NT2/D1 (cell line): ENCODE measurements around the gene ZNF768.

Source experiments
- DNase-seq: peaks from one replicate; pipeline ENCODE4 v3.0.0-alpha.2; 2011; ENCODE audit warnings: low read depth, low spot score
- H3K27me3 ChIP-seq: 2 replicates; pipeline ENCODE4 v1.6.0; 2011; ENCODE audit warnings: mild to moderate bottlenecking; ENCODE audit not compliant: insufficient read length, insufficient read depth
- H3K36me3 ChIP-seq: 2 replicates; pipeline ENCODE4 v1.6.1; 2011; ENCODE audit warnings: mild to moderate bottlenecking, low read length, mixed read lengths; ENCODE audit not compliant: insufficient read depth, insufficient read length
- H3K4me1 ChIP-seq: 2 replicates; pipeline ENCODE4 v1.5.1; 2011; ENCODE audit not compliant: insufficient read depth, insufficient read length
- H3K4me3 ChIP-seq: 2 replicates; pipeline ENCODE4 v1.5.1; 2011; ENCODE audit warnings: low read depth; ENCODE audit not compliant: insufficient read length
- H3K9ac ChIP-seq: 2 replicates; pipeline ENCODE4 v1.6.0; 2011; ENCODE audit warnings: low read depth; ENCODE audit not compliant: insufficient read length
- H3K9me3 ChIP-seq: 2 replicates; pipeline ENCODE4 v1.5.1; 2011; ENCODE audit warnings: mild to moderate bottlenecking, low read length; ENCODE audit not compliant: insufficient read depth
- SUZ12 ChIP-seq: IDR thresholded peaks from 2 replicates; pipeline ENCODE4 v1.6.1; 2011; ENCODE audit not compliant: insufficient read length, insufficient read depth; ENCODE audit errors: extremely low read depth
- YY1 ChIP-seq: IDR thresholded peaks from 2 replicates; pipeline ENCODE4 v1.6.1; 2011; ENCODE audit not compliant: insufficient read length, insufficient read depth
- ZNF274 ChIP-seq: IDR thresholded peaks from 2 replicates; pipeline ENCODE4 v1.6.1; 2011; ENCODE audit warnings: mild to moderate bottlenecking, low read depth, low read length

The ZNF768 gene

DNA sequence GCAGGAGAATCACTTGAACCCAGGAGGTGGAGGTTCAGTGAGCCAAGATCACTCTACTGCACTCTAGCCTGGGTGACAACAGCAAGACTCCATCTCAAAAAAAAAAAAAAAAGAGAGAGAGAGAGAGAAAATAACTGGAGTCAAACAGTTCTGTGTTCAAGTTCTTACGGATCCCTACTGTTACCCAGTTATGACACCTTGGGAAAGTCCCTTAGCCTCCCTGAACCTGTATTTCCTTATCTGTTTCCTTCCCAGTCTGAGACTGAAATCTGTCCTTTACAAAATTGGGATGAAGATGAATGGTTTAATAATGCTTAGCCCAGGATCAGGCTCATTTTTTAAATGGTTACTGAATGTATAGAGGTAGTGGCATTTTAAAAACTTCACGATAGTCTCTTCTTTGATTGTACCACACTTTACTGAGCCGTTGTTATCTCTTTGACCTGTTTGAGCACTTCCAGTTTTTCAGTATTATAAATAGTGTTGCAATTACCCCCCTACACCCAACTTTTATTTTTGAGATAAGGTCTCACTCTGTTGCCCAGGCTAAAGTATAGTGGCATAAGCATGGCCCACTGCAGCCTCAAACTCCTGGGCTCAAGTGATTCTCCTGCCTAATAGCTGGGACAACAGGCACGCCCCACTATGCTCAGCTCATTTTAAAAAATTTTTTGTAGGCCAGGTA lies 17.1 kb downstream of the ZNF768 start:
- no peaks in the 10 kb centered on the region for H3K36me3 ChIP-seq
- peaks cover 3% of the 10 kb centered on the region for H3K27me3 ChIP-seq
- H3K9me3 ChIP-seq: no peaks in the 10 kb centered on the region; the same call in 1 of the 2 replicates
- H3K4me3 ChIP-seq: no peak overlapping the region
- no peak overlapping the region for H3K9ac ChIP-seq
- H3K4me1 ChIP-seq: no peaks in the 10 kb centered on the region
- TF ChIP-seq SUZ12 (no peak), ZNF274 (no peak), YY1 (no peak)
- no peak for DNase-seq

GRCh38 chr16:30503403-30504296 lies 22.7 kb downstream of the ZNF768 start:
- no peak for DNase-seq
- no peaks in the 10 kb centered on the region for H3K36me3 ChIP-seq
- no peaks in the 10 kb centered on the region for H3K9me3 ChIP-seq

GRCh38 chr16:30499284-30499683 lies 27.1 kb downstream of the ZNF768 start:
- Histone ChIP-seq H3K4me3 (no peak overlapping the region), H3K4me1 (no peaks in the 10 kb centered on the region), H3K9me3 (no peaks in the 10 kb centered on the region), H3K36me3 (no peaks in the 10 kb centered on the region), H3K27me3 (no peaks in the 10 kb centered on the region), H3K9ac (no peak overlapping the region)
- TF ChIP-seq ZNF274 (no peak), SUZ12 (no peak), YY1 (no peak)
- no peak for DNase-seq

More at GRCh38 chr16:30503403-30504296, 22.7 kb downstream of the ZNF768 start:
- Histone ChIP-seq H3K9ac (no peak overlapping the region), H3K27me3 (no peaks in the 10 kb centered on the region), H3K4me1 (no peaks in the 10 kb centered on the region), H3K4me3 (no peak overlapping the region)
- TF ChIP-seq SUZ12: no peak

DNA sequence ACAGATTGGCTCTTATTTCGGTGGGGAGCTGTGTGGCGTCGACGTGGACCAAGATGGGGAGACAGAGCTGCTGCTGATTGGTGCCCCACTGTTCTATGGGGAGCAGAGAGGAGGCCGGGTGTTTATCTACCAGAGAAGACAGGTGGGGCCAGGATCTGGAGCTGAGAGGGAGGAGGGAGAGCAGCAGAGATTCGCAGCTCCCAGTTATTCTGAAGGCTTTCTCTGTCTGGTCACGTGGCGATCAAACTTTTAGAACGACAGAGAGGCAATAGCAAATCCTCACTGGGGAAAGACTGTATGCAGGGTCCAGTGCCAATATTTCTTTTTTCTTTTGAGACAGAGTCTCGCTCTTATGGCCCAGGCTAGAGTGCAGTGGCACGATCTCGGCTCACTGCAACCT lies 31.7 kb downstream of the ZNF768 start:
- TF ChIP-seq SUZ12 (no peak), YY1 (no peak), ZNF274 (no peak)
- Histone ChIP-seq H3K36me3 (no peaks in the 10 kb centered on the region), H3K27me3 (no peaks in the 10 kb centered on the region), H3K4me3 (no peak overlapping the region), H3K9me3 (no peaks in the 10 kb centered on the region), H3K9ac (no peak overlapping the region), H3K4me1 (no peaks in the 10 kb centered on the region)
- DNase-seq: no peak

DNA sequence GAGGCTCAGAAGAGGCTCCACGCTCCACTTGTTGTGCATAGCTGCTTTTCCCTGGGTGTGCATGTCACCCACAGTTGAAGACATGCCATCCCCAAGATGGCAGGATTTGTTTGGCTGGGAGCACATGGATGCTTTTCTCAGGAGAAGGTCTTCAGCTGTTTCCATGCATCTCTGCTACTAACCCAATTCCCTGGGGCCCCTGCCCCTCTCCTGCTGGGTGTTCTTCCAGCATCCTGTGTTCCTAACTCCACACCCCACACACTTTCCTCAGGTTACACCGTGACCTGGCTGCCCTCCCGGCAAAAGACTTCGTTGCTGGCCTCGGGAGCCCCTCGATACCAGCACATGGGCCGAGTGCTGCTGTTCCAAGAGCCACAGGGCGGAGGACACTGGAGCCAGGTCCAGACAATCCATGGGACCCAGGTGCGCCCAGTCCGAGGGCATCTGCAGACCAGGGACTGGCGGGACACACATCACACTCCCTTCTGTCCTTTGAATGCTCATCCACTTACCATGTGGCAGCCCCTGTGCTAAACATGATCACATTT lies 32.4 kb downstream of the ZNF768 start:
- no peaks in the 10 kb centered on the region for H3K9me3 ChIP-seq
- H3K36me3 ChIP-seq: no peaks in the 10 kb centered on the region
- H3K4me3 ChIP-seq: no peak overlapping the region
- H3K4me1 ChIP-seq: peaks cover under 1% of the 10 kb centered on the region
- TF ChIP-seq YY1 (no peak), SUZ12 (no peak), ZNF274 (no peak)
- no peak for DNase-seq
- H3K27me3 ChIP-seq: no peaks in the 10 kb centered on the region
- H3K9ac ChIP-seq: no peak overlapping the region

- H3K36me3 ChIP-seq: no peaks in the 10 kb centered on the region
- peaks cover 5% of the 10 kb centered on the region for H3K4me1 ChIP-seq
- H3K4me3 ChIP-seq: no peak overlapping the region
- H3K9ac ChIP-seq: no peak overlapping the region
- TF ChIP-seq ZNF274 (no peak), YY1 (no peak), SUZ12 (no peak)
- no peaks in the 10 kb centered on the region for H3K27me3 ChIP-seq
- no peak for DNase-seq
- no peaks in the 10 kb centered on the region for H3K9me3 ChIP-seq
Observed at GRCh38 chr16:30491744-30492308, 34.5 kb downstream of the ZNF768 start.

DNA sequence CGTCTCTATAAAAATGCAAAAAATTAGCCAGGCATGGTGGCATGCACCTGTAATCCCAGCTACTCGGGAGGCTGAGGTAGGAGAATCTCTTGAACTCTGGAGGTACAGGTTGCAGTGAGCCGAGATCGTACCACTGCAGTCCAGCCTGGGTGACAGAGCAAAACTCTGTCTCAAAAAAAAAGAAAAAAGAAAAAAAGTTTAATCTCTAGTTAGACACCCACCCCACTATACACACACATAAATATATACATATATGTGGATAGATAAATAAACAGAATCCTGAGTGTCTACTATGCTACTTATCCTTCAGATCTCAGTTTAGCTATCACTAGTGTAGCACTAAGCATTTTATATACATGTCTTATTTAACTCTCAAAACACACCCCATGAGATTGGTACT lies 35.1 kb downstream of the ZNF768 start:
- no peak overlapping the region for H3K9ac ChIP-seq
- no peaks in the 10 kb centered on the region for H3K27me3 ChIP-seq
- H3K9me3 ChIP-seq: no peaks in the 10 kb centered on the region
- DNase-seq: no peak
- no peaks in the 10 kb centered on the region for H3K36me3 ChIP-seq
- peaks cover 5% of the 10 kb centered on the region for H3K4me1 ChIP-seq
- no peak overlapping the region for H3K4me3 ChIP-seq
- no peak for TF ChIP-seq YY1
- TF ChIP-seq ZNF274: no peak
- TF ChIP-seq SUZ12: no peak
